GM19328 (cell line): ENCODE data around the gene LRRC51.
"Not testable (repeated sequence)": the region's sequence is repeated elsewhere in the genome, so short reads cannot be mapped to it uniquely, and the experiment has no call there.

ENCODE experiments used
- ATAC-seq: cut with Tn5 transposase; IDR thresholded peaks from one replicate; pipeline ENCODE4 v1.9.1; 2021; ENCODE audit warnings: mild to moderate bottlenecking, moderate library complexity; ENCODE audit not compliant: unreplicated experiment

Gene LRRC51

GRCh38 chr11:72103754-72104167 lies 23.1 kb downstream of the LRRC51 start:
- no peak for ATAC-seq

GRCh38 chr11:72105888-72106287 lies 25.2 kb downstream of the LRRC51 start, which contains the start of gene TOMT:
Gene TOMT, plus strand, starts transcription at chr11:72105924. Its CDS starts 28 bp downstream, at chr11:72105952.
- no peak for ATAC-seq

GRCh38 chr11:72111300-72112142 lies 30.9 kb downstream of the LRRC51 start:
- ATAC-seq: peak; percentile 2

GRCh38 chr11:72112143-72112977 lies 31.7 kb downstream of the LRRC51 start, which contains the start of gene ANAPC15:
Gene ANAPC15, minus strand, starts transcription at chr11:72112695. Its CDS starts 1,419 bp downstream, at chr11:72111276.
- peak; percentile 74 for ATAC-seq

- ATAC-seq: no peak
These were observed 32.5 kb downstream of the LRRC51 start for GRCh38 chr11:72112978-72113808.

- no peak for ATAC-seq
These were observed 33.9 kb downstream of the LRRC51 start for GRCh38 chr11:72114570-72114969.

GRCh38 chr11:72116019-72116755 lies 35.5 kb downstream of the LRRC51 start:
- ATAC-seq: no peak

- ATAC-seq: no peak
These were observed 38.5 kb downstream of the LRRC51 start for GRCh38 chr11:72119198-72119597.

- no peak for ATAC-seq
These were observed 40.3 kb downstream of the LRRC51 start for GRCh38 chr11:72120930-72121329.

- no peak for ATAC-seq
These were observed 42.0 kb downstream of the LRRC51 start for GRCh38 chr11:72122607-72123006.

- no peak for ATAC-seq
These were observed 42.5 kb downstream of the LRRC51 start for GRCh38 chr11:72123117-72123653.

GRCh38 chr11:72124046-72124445 lies 43.4 kb downstream of the LRRC51 start:
- ATAC-seq: no peak

GRCh38 chr11:72125956-72126355 lies 45.3 kb downstream of the LRRC51 start:
- ATAC-seq: no peak

GRCh38 chr11:72127923-72128322 lies 47.3 kb downstream of the LRRC51 start:
- no peak for ATAC-seq

GRCh38 chr11:72129381-72129780 lies 48.7 kb downstream of the LRRC51 start:
- ATAC-seq: no peak

GRCh38 chr11:72132646-72133045 lies 52.0 kb downstream of the LRRC51 start:
- ATAC-seq: no peak

GRCh38 chr11:72135473-72135872 lies 54.8 kb downstream of the LRRC51 start, which contains the start of gene FOLR3:
Gene FOLR3, plus strand, starts transcription at chr11:72135725. Its CDS starts 228 bp downstream, at chr11:72135953.
- not testable (repeated sequence) for ATAC-seq

- ATAC-seq: no peak
These were observed 55.4 kb downstream of the LRRC51 start for GRCh38 chr11:72135891-72136683.
